OCI-LY3 (cell line): ENCODE data around the gene APCDD1L.

ENCODE experiments used
- EZH2phosphoT487 ChIP-seq: fragments of 200-600 bp; shearing (Covaris generic); IDR thresholded peaks from 2 replicates; pipeline ENCODE4 v1.6.1; 2018; ENCODE audit warnings: antibody characterized with exemption, mixed run types, low read depth
- TF ChIP-seq, protein P1 (sequence below): fragments of 200-600, 300-600 bp; sonication (generic); IDR thresholded peaks from 2 replicates; pipeline ENCODE4 v1.5.1; 2014; ENCODE audit warnings: antibody characterized with exemption, low read length, low read depth

GRCh38 chr20:58480551-58481336, 34.5 kb downstream of the APCDD1L start:
- TF ChIP-seq, protein P1, sequence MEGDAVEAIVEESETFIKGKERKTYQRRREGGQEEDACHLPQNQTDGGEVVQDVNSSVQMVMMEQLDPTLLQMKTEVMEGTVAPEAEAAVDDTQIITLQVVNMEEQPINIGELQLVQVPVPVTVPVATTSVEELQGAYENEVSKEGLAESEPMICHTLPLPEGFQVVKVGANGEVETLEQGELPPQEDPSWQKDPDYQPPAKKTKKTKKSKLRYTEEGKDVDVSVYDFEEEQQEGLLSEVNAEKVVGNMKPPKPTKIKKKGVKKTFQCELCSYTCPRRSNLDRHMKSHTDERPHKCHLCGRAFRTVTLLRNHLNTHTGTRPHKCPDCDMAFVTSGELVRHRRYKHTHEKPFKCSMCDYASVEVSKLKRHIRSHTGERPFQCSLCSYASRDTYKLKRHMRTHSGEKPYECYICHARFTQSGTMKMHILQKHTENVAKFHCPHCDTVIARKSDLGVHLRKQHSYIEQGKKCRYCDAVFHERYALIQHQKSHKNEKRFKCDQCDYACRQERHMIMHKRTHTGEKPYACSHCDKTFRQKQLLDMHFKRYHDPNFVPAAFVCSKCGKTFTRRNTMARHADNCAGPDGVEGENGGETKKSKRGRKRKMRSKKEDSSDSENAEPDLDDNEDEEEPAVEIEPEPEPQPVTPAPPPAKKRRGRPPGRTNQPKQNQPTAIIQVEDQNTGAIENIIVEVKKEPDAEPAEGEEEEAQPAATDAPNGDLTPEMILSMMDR: no peak
- no peak for TF ChIP-seq EZH2phosphoT487
